Astrocyte (in vitro differentiated cells and primary cell): ENCODE results near the gene DGKE. TPM values are rescaled to one million over a fixed set of nuclear protein-coding genes. Genes with fewer than 3 reads are reported as not detected.

ENCODE experiments used
- DNase-seq: peaks from one replicate; pipeline ENCODE4 v3.0.0-alpha.2; 2010; ENCODE audit warnings: low read depth
- FAIRE-seq: peaks from 2 replicates; lab custom pipeline; 2011; peaks lifted over from hg19 to GRCh38; lab: Jason Lieb, UNC
- H2AFZ ChIP-seq: 2 replicates; pipeline ENCODE4 v1.6.0; 2012; ENCODE audit warnings: low read depth, low read length, inconsistent platforms
- H3K27ac ChIP-seq: 2 replicates; pipeline ENCODE4 v1.5.1; 2011; ENCODE audit warnings: low read depth, low read length, inconsistent platforms
- H3K27me3 ChIP-seq: 2 replicates; pipeline ENCODE4 v1.6.0; 2011; ENCODE audit warnings: low read length, inconsistent platforms; ENCODE audit not compliant: insufficient read depth
- H3K36me3 ChIP-seq: 2 replicates; pipeline ENCODE4 v1.5.1; 2011; ENCODE audit warnings: low read length, inconsistent platforms; ENCODE audit not compliant: insufficient read depth
- H3K4me1 ChIP-seq: 2 replicates; pipeline ENCODE4 v1.5.1; 2011; ENCODE audit warnings: low read length, inconsistent platforms; ENCODE audit not compliant: insufficient read depth
- H3K4me2 ChIP-seq: 2 replicates; pipeline ENCODE4 v1.6.0; 2012; ENCODE audit warnings: low read length, inconsistent platforms
- H3K4me3 ChIP-seq: 2 replicates; pipeline ENCODE4 v1.5.1; 2011; ENCODE audit warnings: low read depth, mild to moderate bottlenecking, low read length, inconsistent platforms; ENCODE audit not compliant: insufficient read depth
- H3K79me2 ChIP-seq: 2 replicates; pipeline ENCODE4 v1.6.0; 2012; ENCODE audit warnings: mild to moderate bottlenecking, low read length, inconsistent platforms; ENCODE audit not compliant: insufficient read depth
- H3K9ac ChIP-seq: 2 replicates; pipeline ENCODE4 v1.6.0; 2012; ENCODE audit warnings: mild to moderate bottlenecking, low read length, inconsistent platforms
- H3K9me3 ChIP-seq: 2 replicates; pipeline ENCODE4 v1.5.1; 2012; ENCODE audit warnings: low read depth, mild to moderate bottlenecking, low read length, inconsistent platforms; ENCODE audit not compliant: insufficient read depth
- H4K20me1 ChIP-seq: 2 replicates; pipeline ENCODE4 v1.6.0; 2012; ENCODE audit warnings: low read length, inconsistent platforms; ENCODE audit not compliant: insufficient read depth
- H3K27ac Mint-ChIP-seq: one replicate; pipeline ENCODE4 v1.8.0; 2021; ENCODE audit warnings: mild to moderate bottlenecking, mixed read lengths; ENCODE audit not compliant: unreplicated experiment
- H3K27me3 Mint-ChIP-seq: one replicate; pipeline ENCODE4 v1.8.0; 2021; ENCODE audit warnings: low read depth, mixed read lengths; ENCODE audit not compliant: unreplicated experiment
- H3K36me3 Mint-ChIP-seq: one replicate; pipeline ENCODE4 v1.8.0; 2021; ENCODE audit warnings: low read depth, mixed read lengths; ENCODE audit not compliant: unreplicated experiment
- H3K4me1 Mint-ChIP-seq: one replicate; pipeline ENCODE4 v1.8.0; 2021; ENCODE audit warnings: low read depth, mixed read lengths; ENCODE audit not compliant: unreplicated experiment
- H3K4me3 Mint-ChIP-seq: one replicate; pipeline ENCODE4 v1.8.0; 2021; ENCODE audit warnings: mild to moderate bottlenecking, moderate library complexity, mixed read lengths; ENCODE audit not compliant: unreplicated experiment
- H3K9me3 Mint-ChIP-seq: one replicate; pipeline ENCODE4 v1.8.0; 2021; ENCODE audit warnings: mild to moderate bottlenecking, mixed read lengths; ENCODE audit not compliant: unreplicated experiment
- EZH2 ChIP-seq: IDR thresholded peaks from 2 replicates; pipeline ENCODE4 v1.6.1; 2012; ENCODE audit warnings: mild to moderate bottlenecking, low read length, inconsistent platforms; ENCODE audit not compliant: insufficient read depth
- total RNA-seq: library from RNA; stranded (reverse); gene quantifications from 2 replicates; pipeline ENCODE4 v1.2.1, GENCODE V29; 2021
- TF ChIP-seq, protein P1 (sequence below): IDR thresholded peaks from 2 replicates; pipeline ENCODE4 v1.5.1; 2011; ENCODE audit warnings: low read depth, mild to moderate bottlenecking, inconsistent platforms, low read length, moderate library complexity; ENCODE audit not compliant: insufficient read depth

The DGKE gene
- total RNA-seq, 1 donor from 2014 or later, result 5.5 TPM

DNA sequence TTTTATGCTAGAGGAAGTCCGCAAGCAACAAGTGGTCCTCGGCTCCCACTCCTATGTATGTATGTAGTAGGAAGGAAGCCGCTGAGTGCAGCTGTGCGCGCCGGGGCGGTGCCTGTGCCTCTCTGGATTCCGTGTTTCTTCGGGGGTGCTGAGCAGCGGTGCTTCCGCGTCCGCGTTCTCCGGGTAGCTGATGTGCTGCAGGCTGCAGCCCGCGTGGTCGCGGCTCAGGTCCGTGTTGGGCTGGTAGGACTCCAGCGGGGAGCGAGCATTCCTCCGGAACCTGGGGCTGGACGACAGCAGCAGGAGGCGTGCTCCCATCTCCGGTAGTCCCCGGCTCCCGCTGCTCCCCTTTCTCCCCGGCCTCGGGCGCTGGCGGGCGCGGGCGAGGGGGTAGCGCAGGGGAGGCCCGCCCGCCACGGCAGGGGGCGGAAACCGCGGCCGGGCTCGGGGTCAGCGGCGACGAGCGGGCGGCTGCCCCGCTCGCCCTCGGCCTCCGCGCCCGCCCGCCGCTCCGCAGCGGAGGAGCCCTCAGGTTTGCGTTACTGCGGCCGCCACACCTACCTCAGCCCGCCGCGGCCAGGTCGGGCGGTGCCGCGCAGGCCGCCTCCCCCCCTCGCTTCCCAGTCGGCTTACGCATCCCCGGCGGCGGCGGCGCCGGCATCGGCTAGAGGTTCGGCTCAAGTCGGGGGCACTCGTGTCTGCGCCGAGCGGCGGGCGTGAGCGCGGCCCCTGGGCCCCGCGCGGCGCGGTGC lies 718 bp upstream of the DGKE start:
- peak overlapping the region; percentile 84 for H2AFZ ChIP-seq
- H3K27ac Mint-ChIP-seq, result peak overlapping the region; percentile 35
- H3K27me3 Mint-ChIP-seq, result no peaks in the 10 kb centered on the region
- H3K9me3 Mint-ChIP-seq, result no peaks in the 10 kb centered on the region
- no peaks in the 10 kb centered on the region for H3K4me1 ChIP-seq
- H3K4me2 ChIP-seq, result peak overlapping the region; percentile 90
- no peaks in the 10 kb centered on the region for H3K27me3 ChIP-seq
- peaks cover 13% of the 10 kb centered on the region for H3K79me2 ChIP-seq
- peak overlapping the region; percentile 90 for H3K4me3 Mint-ChIP-seq
- H3K4me1 Mint-ChIP-seq, result peaks cover 10% of the 10 kb centered on the region
- peak; percentile 39 for DNase-seq
- H3K36me3 Mint-ChIP-seq, result peaks cover 6% of the 10 kb centered on the region
- peak overlapping the region; percentile 74 for H3K4me3 ChIP-seq
- H4K20me1 ChIP-seq, result peaks cover 19% of the 10 kb centered on the region
- H3K9me3 ChIP-seq, result no peaks in the 10 kb centered on the region
- TF ChIP-seq EZH2, result no peak
- TF ChIP-seq, protein P1, sequence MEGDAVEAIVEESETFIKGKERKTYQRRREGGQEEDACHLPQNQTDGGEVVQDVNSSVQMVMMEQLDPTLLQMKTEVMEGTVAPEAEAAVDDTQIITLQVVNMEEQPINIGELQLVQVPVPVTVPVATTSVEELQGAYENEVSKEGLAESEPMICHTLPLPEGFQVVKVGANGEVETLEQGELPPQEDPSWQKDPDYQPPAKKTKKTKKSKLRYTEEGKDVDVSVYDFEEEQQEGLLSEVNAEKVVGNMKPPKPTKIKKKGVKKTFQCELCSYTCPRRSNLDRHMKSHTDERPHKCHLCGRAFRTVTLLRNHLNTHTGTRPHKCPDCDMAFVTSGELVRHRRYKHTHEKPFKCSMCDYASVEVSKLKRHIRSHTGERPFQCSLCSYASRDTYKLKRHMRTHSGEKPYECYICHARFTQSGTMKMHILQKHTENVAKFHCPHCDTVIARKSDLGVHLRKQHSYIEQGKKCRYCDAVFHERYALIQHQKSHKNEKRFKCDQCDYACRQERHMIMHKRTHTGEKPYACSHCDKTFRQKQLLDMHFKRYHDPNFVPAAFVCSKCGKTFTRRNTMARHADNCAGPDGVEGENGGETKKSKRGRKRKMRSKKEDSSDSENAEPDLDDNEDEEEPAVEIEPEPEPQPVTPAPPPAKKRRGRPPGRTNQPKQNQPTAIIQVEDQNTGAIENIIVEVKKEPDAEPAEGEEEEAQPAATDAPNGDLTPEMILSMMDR, result no peak
- peak overlapping the region; percentile 60 for H3K27ac ChIP-seq
- no peak for FAIRE-seq
- no peaks in the 10 kb centered on the region for H3K36me3 ChIP-seq
- peak overlapping the region; percentile 69 for H3K9ac ChIP-seq

DNA sequence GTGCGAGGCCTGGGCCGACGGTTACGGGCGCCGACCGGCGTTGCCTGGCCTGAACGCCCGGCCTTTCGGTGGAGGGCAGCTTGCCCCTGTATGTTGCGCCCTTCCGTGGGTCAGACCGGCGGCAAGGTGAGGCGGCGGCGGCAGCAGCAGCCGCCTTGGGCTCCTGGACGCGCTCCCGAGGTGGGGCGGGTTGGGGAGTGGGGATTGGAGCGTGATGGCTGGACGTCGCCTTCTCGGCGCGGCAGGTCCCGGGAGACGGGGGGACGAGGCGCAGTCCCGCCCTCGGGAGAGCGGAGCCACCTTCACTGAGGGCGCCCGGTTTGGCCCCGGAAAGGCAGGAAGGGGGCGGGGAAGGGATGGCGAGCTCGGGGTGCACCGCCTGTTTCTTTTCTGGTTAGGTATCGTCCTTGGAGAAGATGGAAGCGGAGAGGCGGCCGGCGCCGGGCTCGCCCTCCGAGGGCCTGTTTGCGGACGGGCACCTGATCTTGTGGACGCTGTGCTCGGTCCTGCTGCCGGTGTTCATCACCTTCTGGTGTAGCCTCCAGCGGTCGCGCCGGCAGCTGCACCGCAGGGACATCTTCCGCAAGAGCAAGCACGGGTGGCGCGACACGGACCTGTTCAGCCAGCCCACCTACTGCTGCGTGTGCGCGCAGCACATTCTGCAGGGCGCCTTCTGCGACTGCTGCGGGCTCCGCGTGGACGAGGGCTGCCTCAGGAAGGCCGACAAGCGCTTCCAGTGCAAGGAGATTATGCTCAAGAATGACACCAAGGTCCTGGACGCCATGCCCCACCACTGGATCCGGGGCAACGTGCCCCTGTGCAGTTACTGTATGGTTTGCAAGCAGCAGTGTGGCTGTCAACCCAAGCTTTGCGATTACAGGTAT lies 671 bp downstream of the DGKE start:
- peak overlapping the region; percentile 88 for H3K4me3 Mint-ChIP-seq
- no peak overlapping the region for H3K27ac Mint-ChIP-seq
- Histone ChIP-seq H3K4me1 (no peaks in the 10 kb centered on the region), H3K4me2 (peak overlapping the region; percentile 90), H3K9me3 (no peaks in the 10 kb centered on the region), H3K79me2 (peaks cover 13% of the 10 kb centered on the region), H3K9ac (peak overlapping the region; percentile 65), H4K20me1 (peaks cover 19% of the 10 kb centered on the region), H3K27ac (peak overlapping the region; percentile 27), H3K27me3 (no peaks in the 10 kb centered on the region), H3K36me3 (no peaks in the 10 kb centered on the region), H3K4me3 (peak overlapping the region; percentile 62), H2AFZ (peak overlapping the region; percentile 88)
- H3K4me1 Mint-ChIP-seq, result peaks cover 10% of the 10 kb centered on the region
- TF ChIP-seq, protein P1, result no peak
- H3K27me3 Mint-ChIP-seq, result no peaks in the 10 kb centered on the region
- DNase-seq (peak; percentile 2), FAIRE-seq (no peak)
- peaks cover 6% of the 10 kb centered on the region for H3K36me3 Mint-ChIP-seq
- H3K9me3 Mint-ChIP-seq, result no peaks in the 10 kb centered on the region
